ENCODE results near the gene ARF3.
"Not testable (repeated sequence)": the region's sequence is repeated elsewhere in the genome, so short reads cannot be mapped to it uniquely, and the experiment has no call there.

Gene ARF3

GRCh38 chr12:48924617-48925303, 32.5 kb downstream of the ARF3 start:
- peak; percentile 87 for DNase-seq (ENCODE audit: low spot score)
- peak; percentile 88 for TF ChIP-seq CTCF (IDR thresholded peaks at IDR 0.05; ENCODE audit: borderline replicate concordance, control extremely low read depth, extremely low read depth, insufficient read depth, missing control alignments)
- in situ Hi-C loops (cut with MboI; ENCODE audit: low sequenced_read_pairs, unreplicated experiment): no loop called here

- no peak for DNase-seq (ENCODE audit: low spot score)
- in situ Hi-C loops (cut with MboI; ENCODE audit: low sequenced_read_pairs, unreplicated experiment): no loop called here
- no peak for TF ChIP-seq CTCF (IDR thresholded peaks at IDR 0.05; ENCODE audit: borderline replicate concordance, control extremely low read depth, extremely low read depth, insufficient read depth, missing control alignments)
Measured at GRCh38 chr12:48923117-48923516, 34.2 kb downstream of the ARF3 start.

GRCh38 chr12:48917857-48918537, 39.3 kb downstream of the ARF3 start:
- no peak for DNase-seq (ENCODE audit: low spot score)
- no peak for TF ChIP-seq CTCF (IDR thresholded peaks at IDR 0.05; ENCODE audit: borderline replicate concordance, control extremely low read depth, extremely low read depth, insufficient read depth, missing control alignments)
- in situ Hi-C loops (cut with MboI; ENCODE audit: low sequenced_read_pairs, unreplicated experiment): no loop called here

GRCh38 chr12:48910196-48910595, 47.1 kb downstream of the ARF3 start:
- no peak for DNase-seq (ENCODE audit: low spot score)
- in situ Hi-C loops (cut with MboI; ENCODE audit: low sequenced_read_pairs, unreplicated experiment): no loop called here
- no peak for TF ChIP-seq CTCF (IDR thresholded peaks at IDR 0.05; ENCODE audit: borderline replicate concordance, control extremely low read depth, extremely low read depth, insufficient read depth, missing control alignments)

- DNase-seq (ENCODE audit: low spot score); in situ Hi-C loops (cut with MboI; ENCODE audit: low sequenced_read_pairs, unreplicated experiment): not testable (repeated sequence)
Measured at GRCh38 chr12:48909698-48910097, 47.6 kb downstream of the ARF3 start.

- no peak for TF ChIP-seq CTCF (IDR thresholded peaks at IDR 0.05; ENCODE audit: borderline replicate concordance, control extremely low read depth, extremely low read depth, insufficient read depth, missing control alignments)
- in situ Hi-C loops (cut with MboI; ENCODE audit: low sequenced_read_pairs, unreplicated experiment): no loop called here
- no peak for DNase-seq (ENCODE audit: low spot score)
Measured at GRCh38 chr12:48907245-48907644, 50.0 kb downstream of the ARF3 start.

GRCh38 chr12:48903982-48904411, 53.3 kb downstream of the ARF3 start:
- TF ChIP-seq CTCF (IDR thresholded peaks at IDR 0.05; ENCODE audit: borderline replicate concordance, control extremely low read depth, extremely low read depth, insufficient read depth, missing control alignments): peak; percentile 41
- in situ Hi-C loops (cut with MboI; ENCODE audit: low sequenced_read_pairs, unreplicated experiment): no loop called here
- DNase-seq (ENCODE audit: low spot score): peak; percentile 82
